ENCODE results near the gene UAP1L1. TPM values are rescaled to one million over a fixed set of nuclear protein-coding genes. Genes with fewer than 3 reads are reported as not detected.
A peak's percentile ranks its signal among the peaks of the same experiment; 100 is the strongest.

The UAP1L1 gene
- total RNA-seq, 4 donors from 2014 or later = 4.9 to 15.7 (median 6.6) TPM

- no peak for DNase-seq
- no peaks in the 10 kb centered on the region for H3K36me3 ChIP-seq
- H3K27ac ChIP-seq = no peak overlapping the region
- no peaks in the 10 kb centered on the region for H3K9me3 ChIP-seq
- TF ChIP-seq POLR2A (IDR thresholded peaks at IDR 0.05) = no peak
- no peak for TF ChIP-seq CTCF (IDR thresholded peaks at IDR 0.05)
- no peaks in the 10 kb centered on the region for H3K27me3 ChIP-seq
- peaks cover 4 to 27% (median 9%) of the 10 kb centered on the region in 4 donors for H3K4me1 ChIP-seq
- H3K4me3 ChIP-seq = no peak overlapping the region
Observed at GRCh38 chr9:137088121-137088520, 10.8 kb downstream of the UAP1L1 start.

- TF ChIP-seq POLR2A (IDR thresholded peaks at IDR 0.05) (no peak), CTCF (IDR thresholded peaks at IDR 0.05) (no peak)
- Histone ChIP-seq H3K4me1 (peaks cover 4 to 19% (median 9%) of the 10 kb centered on the region in 4 donors), H3K27me3 (no peaks in the 10 kb centered on the region), H3K9me3 (no peaks in the 10 kb centered on the region), H3K27ac (no peak overlapping the region), H3K4me3 (no peak overlapping the region), H3K36me3 (no peaks in the 10 kb centered on the region)
- no peak for DNase-seq
Observed at GRCh38 chr9:137089232-137089947, 12.1 kb downstream of the UAP1L1 start.

- Histone ChIP-seq H3K27ac (peak overlapping the region; percentile 50 to 80 (median 66)), H3K4me3 (peak overlapping the region; percentile 9 to 42 (median 25)), H3K36me3 (peaks cover 0 to 46% (median 0%) of the 10 kb centered on the region in 3 donors), H3K9me3 (no peaks in the 10 kb centered on the region), H3K4me1 (peaks cover 0 to 4% (median 0%) of the 10 kb centered on the region in 4 donors), H3K27me3 (no peaks in the 10 kb centered on the region)
- TF ChIP-seq CTCF (IDR thresholded peaks at IDR 0.05) (peak; percentile 4 to 63 (median 30)), POLR2A (IDR thresholded peaks at IDR 0.05) (peak in 1 of 2 donors; percentile 26)
- peak; percentile 70 to 91 (median 89) for DNase-seq
Observed at GRCh38 chr9:137095664-137096517, 18.6 kb downstream of the UAP1L1 start.

GRCh38 chr9:137096785-137097546 is 19.6 kb downstream of the UAP1L1 start:
- Histone ChIP-seq H3K27me3 (no peaks in the 10 kb centered on the region), H3K4me1 (peaks cover 0 to 4% (median 0%) of the 10 kb centered on the region in 4 donors), H3K27ac (peak overlapping the region in 3 of 4 donors; percentile 59 to 80 (median 72)), H3K36me3 (peaks cover 0 to 57% (median 0%) of the 10 kb centered on the region in 3 donors), H3K4me3 (no peak overlapping the region), H3K9me3 (no peaks in the 10 kb centered on the region)
- no peak for TF ChIP-seq POLR2A (IDR thresholded peaks at IDR 0.05)
- TF ChIP-seq CTCF (IDR thresholded peaks at IDR 0.05) = no peak
- DNase-seq = no peak

GRCh38 chr9:137097761-137098462 is 20.6 kb downstream of the UAP1L1 start:
- Histone ChIP-seq H3K27me3 (no peaks in the 10 kb centered on the region), H3K36me3 (peaks cover 0 to 66% (median 0%) of the 10 kb centered on the region in 3 donors), H3K27ac (no peak overlapping the region), H3K4me3 (no peak overlapping the region), H3K9me3 (no peaks in the 10 kb centered on the region), H3K4me1 (peaks cover 0 to 4% (median 0%) of the 10 kb centered on the region in 4 donors)
- DNase-seq = no peak
- TF ChIP-seq CTCF (IDR thresholded peaks at IDR 0.05) = no peak
- no peak for TF ChIP-seq POLR2A (IDR thresholded peaks at IDR 0.05)
